IPS-18a (cell line): ENCODE measurements around the gene TAF11L6.
"Not testable (repeated sequence)": the region's sequence is repeated elsewhere in the genome, so short reads cannot be mapped to it uniquely, and the experiment has no call there.

Experiments used
- H3K27ac ChIP-seq: one replicate; pipeline ENCODE4 v1.5.1; 2013; ENCODE audit warnings: low read length
- H3K27me3 ChIP-seq: one replicate; pipeline ENCODE4 v1.6.1; 2013; ENCODE audit warnings: mild to moderate bottlenecking, low read length; ENCODE audit not compliant: control insufficient read depth, insufficient read depth
- H3K36me3 ChIP-seq: one replicate; pipeline ENCODE4 v1.6.1; 2013; ENCODE audit warnings: low read depth, low read length; ENCODE audit not compliant: control insufficient read depth
- H3K4me1 ChIP-seq: one replicate; pipeline ENCODE4 v1.6.1; 2013; ENCODE audit warnings: low read depth, low read length; ENCODE audit not compliant: control insufficient read depth
- H3K4me3 ChIP-seq: one replicate; pipeline ENCODE4 v1.5.1; 2013; ENCODE audit warnings: low read length
- H3K9ac ChIP-seq: one replicate; pipeline ENCODE4 v1.6.1; 2013; ENCODE audit warnings: mild to moderate bottlenecking, low read length, moderate library complexity
- H3K9me3 ChIP-seq: one replicate; pipeline ENCODE4 v1.6.1; 2013; ENCODE audit warnings: low read depth, low read length; ENCODE audit not compliant: control insufficient read depth

TAF11L6 gene

DNA sequence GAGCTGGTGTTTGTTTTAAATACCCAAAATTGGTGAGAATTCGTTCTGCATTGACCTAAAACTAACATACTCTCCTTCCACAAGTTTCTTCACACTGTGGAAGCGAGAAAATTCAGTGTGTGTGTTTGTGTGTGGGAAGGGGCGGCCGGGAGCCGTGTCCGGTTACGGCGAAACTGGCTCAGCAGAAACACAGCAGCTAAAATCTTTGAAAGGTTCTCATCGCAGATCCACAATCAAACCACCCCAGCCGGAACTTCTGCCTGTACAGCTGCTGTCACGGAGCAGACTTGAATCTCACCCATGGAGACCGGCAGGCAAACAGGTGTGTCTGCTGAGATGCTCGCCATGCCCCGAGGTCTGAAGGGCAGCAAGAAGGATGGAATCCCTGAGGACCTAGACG is at the start of gene TAF11L6:
TAF11L6 (plus strand) TSS at position 301 of the 400 bp plus-strand sequence.
- not testable (repeated sequence) for H3K27ac ChIP-seq, H3K36me3 ChIP-seq, H3K9ac ChIP-seq, H3K27me3 ChIP-seq, H3K4me1 ChIP-seq, H3K9me3 ChIP-seq, H3K4me3 ChIP-seq

GRCh38 chr5:17481378-17481777 is 47.1 kb upstream of the TAF11L6 start:
- H3K36me3 ChIP-seq: no peaks in the 10 kb centered on the region

GRCh38 chr5:17482790-17483189 is 45.7 kb upstream of the TAF11L6 start:
- no peak overlapping the region for H3K27ac ChIP-seq
- H3K9me3 ChIP-seq: no peaks in the 10 kb centered on the region
- no peaks in the 10 kb centered on the region for H3K36me3 ChIP-seq
- H3K4me1 ChIP-seq: no peaks in the 10 kb centered on the region
- H3K4me3 ChIP-seq: no peak overlapping the region
- no peaks in the 10 kb centered on the region for H3K27me3 ChIP-seq
- H3K9ac ChIP-seq: no peak overlapping the region

More at GRCh38 chr5:17481378-17481777, 47.1 kb upstream of the TAF11L6 start:
- Histone ChIP-seq H3K4me3 (no peak overlapping the region), H3K27me3 (no peaks in the 10 kb centered on the region), H3K27ac (no peak overlapping the region), H3K9me3 (no peaks in the 10 kb centered on the region), H3K4me1 (no peaks in the 10 kb centered on the region), H3K9ac (no peak overlapping the region)

DNA sequence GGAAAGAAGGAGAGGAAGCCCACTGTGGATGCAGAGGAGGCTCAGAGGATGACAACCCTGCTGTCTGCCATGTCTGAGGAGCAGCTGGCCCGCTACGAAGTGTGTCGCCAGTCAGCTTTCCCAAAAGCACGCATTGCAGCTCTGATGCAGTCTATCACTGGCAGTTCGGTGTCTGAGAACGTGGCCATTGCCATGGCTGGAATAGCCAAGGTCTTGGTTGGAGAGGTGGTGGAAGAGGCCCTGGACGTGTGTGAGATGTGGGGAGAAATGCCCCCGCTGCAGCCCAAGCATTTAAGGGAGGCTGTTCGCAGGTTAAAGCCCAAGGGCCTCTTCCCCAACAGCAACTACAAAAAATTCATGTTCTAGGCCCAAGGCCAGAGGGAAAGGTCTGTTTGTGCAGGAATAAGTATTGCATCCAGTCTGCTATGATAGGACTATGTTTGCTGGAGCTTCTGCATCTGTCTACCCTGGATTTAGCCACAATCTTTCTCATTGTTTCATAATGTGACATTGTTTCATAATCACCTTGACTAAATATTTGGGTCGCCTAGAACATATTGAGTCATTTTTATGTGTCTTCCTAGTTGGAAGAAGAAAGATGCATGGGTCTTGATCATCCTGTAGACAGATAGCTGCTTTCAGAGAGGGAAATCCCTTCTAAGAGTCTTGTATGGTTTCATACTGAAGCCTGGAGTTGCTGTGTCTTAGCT is 41.9 kb upstream of the TAF11L6 start:
- not testable (repeated sequence) for H3K36me3 ChIP-seq, H3K9me3 ChIP-seq, H3K27ac ChIP-seq, H3K4me1 ChIP-seq, H3K27me3 ChIP-seq, H3K4me3 ChIP-seq, H3K9ac ChIP-seq

DNA sequence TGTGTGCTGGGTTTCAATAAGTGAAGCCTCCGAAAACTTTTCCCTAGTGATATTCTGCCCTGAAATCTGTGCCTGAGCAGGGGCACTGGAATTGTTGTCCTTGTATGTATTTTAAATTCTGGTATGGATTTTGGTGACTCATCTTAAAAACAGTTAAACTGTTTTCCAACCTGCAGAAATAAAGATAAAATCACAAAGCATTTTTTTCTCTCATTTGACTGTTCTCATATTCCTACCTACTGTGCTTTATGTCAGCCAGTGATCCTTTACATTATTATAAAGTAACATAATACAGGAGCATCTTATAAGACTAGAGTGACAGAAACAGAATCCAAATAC is 41.3 kb upstream of the TAF11L6 start:
- no peak overlapping the region for H3K27ac ChIP-seq
- no peaks in the 10 kb centered on the region for H3K36me3 ChIP-seq
- no peaks in the 10 kb centered on the region for H3K4me1 ChIP-seq
- no peak overlapping the region for H3K9ac ChIP-seq
- H3K9me3 ChIP-seq: no peaks in the 10 kb centered on the region
- H3K4me3 ChIP-seq: no peak overlapping the region
- H3K27me3 ChIP-seq: no peaks in the 10 kb centered on the region

DNA sequence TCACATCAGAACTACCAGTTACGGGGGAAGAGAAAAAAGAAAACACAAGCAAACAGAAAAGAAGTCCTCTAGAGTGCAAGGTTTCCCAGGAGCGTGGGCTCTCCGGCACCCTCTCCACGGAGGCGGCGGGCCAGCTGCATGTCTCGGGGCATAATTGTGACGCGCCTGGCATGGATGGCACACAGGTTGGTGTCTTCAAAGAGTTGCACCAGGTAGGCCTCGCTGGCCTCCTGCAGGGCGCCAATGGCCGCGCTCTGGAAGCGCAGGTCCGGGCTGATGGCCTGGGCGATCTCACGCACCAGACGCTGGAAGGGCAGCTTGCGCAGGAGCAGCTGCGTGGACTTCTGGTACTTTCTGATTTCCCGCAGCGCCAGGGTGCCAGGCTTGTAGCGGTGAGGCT is 37.2 kb upstream of the TAF11L6 start:
- not testable (repeated sequence) for H3K4me1 ChIP-seq, H3K9me3 ChIP-seq, H3K36me3 ChIP-seq, H3K27ac ChIP-seq, H3K27me3 ChIP-seq, H3K4me3 ChIP-seq, H3K9ac ChIP-seq

- no peak overlapping the region for H3K27ac ChIP-seq
- H3K36me3 ChIP-seq: no peaks in the 10 kb centered on the region
- no peak overlapping the region for H3K9ac ChIP-seq
- H3K4me1 ChIP-seq: no peaks in the 10 kb centered on the region
- no peak overlapping the region for H3K4me3 ChIP-seq
- no peaks in the 10 kb centered on the region for H3K9me3 ChIP-seq
- H3K27me3 ChIP-seq: no peaks in the 10 kb centered on the region
Observed at GRCh38 chr5:17492770-17493169, 35.7 kb upstream of the TAF11L6 start.

DNA sequence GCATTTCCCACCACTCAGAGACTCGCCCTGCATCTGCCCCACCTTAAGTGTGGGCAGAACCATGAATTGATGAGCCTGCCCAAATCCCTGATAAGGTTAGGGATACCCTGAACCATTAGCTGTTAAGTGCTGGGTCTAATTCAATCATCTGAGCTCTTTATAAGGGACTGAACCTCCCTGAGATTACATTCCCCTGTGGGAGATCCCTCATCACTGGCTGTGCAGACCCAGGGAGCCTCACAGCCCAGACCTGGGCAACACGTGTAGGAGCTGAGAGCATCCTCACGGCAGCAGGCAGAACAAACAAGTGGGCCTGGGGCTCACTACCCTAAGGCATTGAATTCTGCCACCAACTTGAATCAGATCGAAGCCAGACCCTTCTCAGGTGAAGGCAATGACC is 31.0 kb upstream of the TAF11L6 start:
- Histone ChIP-seq H3K9ac (no peak overlapping the region), H3K36me3 (no peaks in the 10 kb centered on the region), H3K4me3 (no peak overlapping the region), H3K27ac (no peak overlapping the region), H3K27me3 (no peaks in the 10 kb centered on the region), H3K4me1 (no peaks in the 10 kb centered on the region), H3K9me3 (no peaks in the 10 kb centered on the region)

DNA sequence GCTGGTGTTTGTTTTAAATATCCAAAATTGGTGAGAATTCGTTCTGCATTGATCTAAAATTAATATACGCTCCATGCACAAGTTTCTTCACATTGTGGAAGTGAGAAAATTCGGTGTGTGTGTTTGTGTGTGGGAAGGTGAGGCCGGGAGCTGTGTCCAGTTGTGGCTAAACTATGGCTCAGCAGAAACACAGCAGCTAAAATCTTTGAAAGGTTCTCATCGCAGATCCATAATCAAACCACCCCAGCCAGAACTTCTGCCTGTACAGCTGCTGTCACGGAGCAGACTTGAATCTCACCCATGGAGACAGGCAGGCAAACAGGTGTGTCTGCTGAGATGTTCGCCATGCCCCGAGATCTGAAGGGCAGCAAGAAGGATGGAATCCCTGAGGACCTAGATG is 30.5 kb upstream of the TAF11L6 start, which contains the start of gene TAF11L2:
TAF11L2 (plus strand) TSS at position 301 of the 400 bp plus-strand sequence.
- H3K27me3 ChIP-seq, H3K36me3 ChIP-seq, H3K4me1 ChIP-seq, H3K9ac ChIP-seq, H3K4me3 ChIP-seq, H3K9me3 ChIP-seq, H3K27ac ChIP-seq: not testable (repeated sequence)

GRCh38 chr5:17511775-17512325 is 16.6 kb upstream of the TAF11L6 start:
- Histone ChIP-seq H3K4me3 (no peak overlapping the region), H3K9me3 (no peaks in the 10 kb centered on the region), H3K27me3 (no peaks in the 10 kb centered on the region), H3K4me1 (no peaks in the 10 kb centered on the region), H3K27ac (no peak overlapping the region), H3K36me3 (no peaks in the 10 kb centered on the region), H3K9ac (no peak overlapping the region)

DNA sequence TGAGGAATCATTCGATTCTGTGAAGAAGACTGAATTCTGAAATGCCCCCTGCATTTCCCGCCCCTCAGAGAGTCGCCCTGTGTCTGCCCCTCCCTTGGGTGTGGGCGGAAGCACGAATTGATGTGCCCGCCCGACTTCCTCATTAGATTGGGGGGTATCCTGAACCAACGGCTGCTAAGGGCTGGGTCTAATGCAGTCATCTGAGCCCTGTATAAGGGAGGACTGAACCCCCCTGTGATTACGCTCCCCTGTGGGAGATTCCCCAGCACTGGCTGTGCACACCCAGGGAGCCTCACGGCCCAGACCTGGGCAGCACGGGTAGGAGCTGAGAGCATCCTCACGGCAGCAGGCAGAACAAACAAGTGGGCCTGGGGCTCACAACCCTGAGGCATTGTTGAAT is 10.9 kb upstream of the TAF11L6 start:
- not testable (repeated sequence) for H3K36me3 ChIP-seq, H3K4me3 ChIP-seq, H3K9me3 ChIP-seq, H3K4me1 ChIP-seq, H3K27me3 ChIP-seq, H3K27ac ChIP-seq, H3K9ac ChIP-seq

DNA sequence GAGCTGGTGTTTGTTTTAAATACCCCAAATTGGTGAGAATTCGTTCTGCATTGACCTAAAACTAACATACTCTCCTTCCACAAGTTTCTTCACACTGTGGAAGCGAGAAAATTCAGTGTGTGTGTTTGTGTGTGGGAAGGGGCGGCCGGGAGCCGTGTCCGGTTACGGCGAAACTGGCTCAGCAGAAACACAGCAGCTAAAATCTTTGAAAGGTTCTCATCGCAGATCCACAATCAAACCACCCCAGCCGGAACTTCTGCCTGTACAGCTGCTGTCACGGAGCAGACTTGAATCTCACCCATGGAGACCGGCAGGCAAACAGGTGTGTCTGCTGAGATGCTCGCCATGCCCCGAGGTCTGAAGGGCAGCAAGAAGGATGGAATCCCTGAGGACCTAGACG is 10.4 kb upstream of the TAF11L6 start, which contains the start of gene TAF11L3:
TAF11L3 (plus strand) TSS at position 301 of the 400 bp plus-strand sequence.
- not testable (repeated sequence) for H3K4me1 ChIP-seq, H3K9me3 ChIP-seq, H3K4me3 ChIP-seq, H3K27ac ChIP-seq, H3K27me3 ChIP-seq, H3K36me3 ChIP-seq, H3K9ac ChIP-seq
